Hematopoietic multipotent progenitor cell treated with erythropoietin and hydrocortisone succinate and interleukin-3 and kit ligand, for 17 days (in vitro differentiated cells): ENCODE measurements around the gene ABTB1.
"Not testable (repeated sequence)": the region's sequence is repeated elsewhere in the genome, so short reads cannot be mapped to it uniquely, and the experiment has no call there.

Experiments
- DNase-seq: peaks from one replicate; pipeline ENCODE4 v3.0.0-alpha.2; 2015; ENCODE audit warnings: low spot score

ABTB1 gene

DNA sequence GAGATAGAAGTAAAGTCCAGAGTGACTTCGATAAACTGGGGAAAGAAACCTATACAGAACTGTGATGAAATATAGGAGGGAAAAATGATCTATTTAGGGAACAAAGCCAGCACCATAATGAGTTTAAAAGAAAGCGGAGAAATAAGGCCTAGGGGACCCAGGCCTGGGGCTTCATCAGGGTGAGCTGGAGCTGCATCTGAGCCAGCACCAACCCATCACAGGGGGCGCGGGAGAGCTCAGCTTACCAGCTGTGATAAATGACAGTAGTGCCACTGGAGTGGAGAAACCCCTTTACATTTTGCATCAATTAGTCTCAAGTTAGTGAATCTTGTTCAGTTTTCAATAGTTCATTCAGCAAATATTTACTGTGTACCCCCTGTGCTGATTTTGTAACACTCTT lies 22.5 kb upstream of the ABTB1 start:
- no peak for DNase-seq

DNA sequence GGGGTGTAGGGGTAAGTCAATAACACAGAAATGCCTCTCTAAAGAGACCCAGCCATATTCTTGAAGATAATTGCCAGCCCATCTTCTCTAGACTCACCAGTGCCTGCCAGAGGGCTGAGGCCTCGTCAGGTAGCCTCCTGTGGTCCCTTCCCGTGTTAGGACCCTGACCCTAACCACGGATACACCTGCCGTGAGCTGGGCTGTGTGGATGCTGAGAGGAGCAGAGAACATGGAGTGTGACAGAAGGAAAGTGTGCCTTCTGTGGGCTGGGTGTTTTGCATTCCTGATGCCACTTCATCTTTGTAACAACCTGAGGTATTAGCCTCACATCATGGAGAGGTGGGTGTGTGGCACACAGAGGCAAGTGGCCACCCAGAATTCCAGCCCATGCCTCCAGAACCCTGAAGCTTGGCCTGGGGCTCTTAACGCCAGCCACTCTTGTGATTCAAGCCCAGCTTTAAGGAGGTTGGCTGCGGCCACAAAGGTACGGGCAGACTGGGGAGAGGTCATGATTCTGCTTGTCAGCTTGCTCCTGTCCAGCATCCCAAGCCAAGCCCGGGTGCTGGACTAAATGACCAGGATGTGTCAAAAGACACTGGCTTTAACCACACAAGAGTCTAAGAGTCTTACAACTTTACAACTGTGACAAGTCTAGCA lies 21.1 kb upstream of the ABTB1 start:
- DNase-seq: no peak

DNA sequence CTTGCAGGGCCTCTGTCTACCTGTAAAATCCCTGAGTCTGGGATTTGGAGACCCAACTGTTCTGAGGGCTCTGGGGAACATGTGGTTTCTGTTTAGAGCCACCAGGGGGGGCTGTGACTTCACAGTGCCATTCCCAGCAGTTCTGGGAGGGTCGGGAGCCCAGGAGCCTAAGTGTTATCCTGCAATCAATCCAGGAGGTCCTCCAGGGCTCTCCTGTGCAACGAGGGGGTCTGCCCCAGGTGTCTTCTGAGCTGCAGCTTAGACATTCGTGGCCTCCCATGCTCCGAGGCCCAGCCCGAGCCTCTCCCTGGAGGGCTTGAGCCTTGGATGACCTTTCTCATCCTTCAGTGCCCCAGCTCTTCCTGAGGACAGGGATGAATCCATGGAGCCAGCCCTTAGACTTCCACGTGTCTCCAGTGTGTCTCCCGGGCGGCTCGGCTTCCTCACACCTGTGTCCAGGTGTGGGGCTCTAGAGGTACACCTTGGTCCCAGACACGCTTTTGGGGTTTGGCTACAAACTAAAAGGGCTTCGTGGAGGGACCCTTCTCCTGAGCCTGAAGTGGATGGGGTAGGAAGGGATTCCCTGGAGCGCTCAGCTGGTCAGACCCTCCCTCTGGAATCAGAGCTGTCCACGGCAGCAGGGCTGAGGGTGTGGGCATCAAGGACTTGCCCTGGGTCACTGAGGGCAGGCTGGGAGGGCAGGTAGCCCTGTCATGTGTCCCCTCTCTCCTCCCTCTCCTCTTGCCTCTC lies 20.3 kb upstream of the ABTB1 start:
- peak; percentile 66 for DNase-seq

DNA sequence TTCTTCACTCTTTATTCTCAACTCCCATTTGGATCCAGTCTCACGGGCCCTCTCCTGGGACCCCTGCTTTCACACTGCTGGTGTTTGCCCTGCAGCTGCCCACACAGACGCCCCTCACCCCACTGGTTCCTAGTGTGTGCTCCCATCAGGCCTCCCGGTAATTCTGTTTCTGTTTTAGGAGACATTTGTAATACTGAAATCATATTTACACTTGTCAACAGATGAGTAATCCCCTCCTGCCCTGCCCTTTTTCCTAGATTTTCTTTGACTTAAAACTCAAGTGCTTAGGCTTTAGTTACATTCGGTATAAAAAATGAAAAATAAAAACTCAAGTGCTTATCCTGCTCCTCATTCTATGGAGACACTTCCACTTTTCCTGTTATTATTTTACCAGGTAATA lies 18.4 kb upstream of the ABTB1 start:
- DNase-seq: no peak

DNA sequence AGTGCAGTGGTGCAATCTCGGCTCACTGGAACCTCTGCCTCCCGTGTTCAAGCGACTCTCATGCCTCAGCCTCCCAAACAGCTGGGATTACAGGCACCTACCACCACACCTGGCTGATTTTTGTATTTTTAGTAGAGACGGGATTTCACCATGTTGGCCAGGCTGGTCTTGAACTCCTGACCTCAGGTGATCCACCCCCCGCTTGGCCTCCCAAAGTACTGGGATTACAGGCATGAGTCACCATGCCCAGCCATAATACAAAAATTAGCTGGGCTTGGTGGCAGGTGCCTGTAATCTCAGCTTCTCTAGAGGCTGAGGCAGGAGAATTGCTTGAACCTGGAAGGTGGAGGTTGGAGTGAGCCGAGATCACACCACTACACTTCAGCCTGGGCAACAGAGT lies 17.8 kb upstream of the ABTB1 start:
- not testable (repeated sequence) for DNase-seq

DNA sequence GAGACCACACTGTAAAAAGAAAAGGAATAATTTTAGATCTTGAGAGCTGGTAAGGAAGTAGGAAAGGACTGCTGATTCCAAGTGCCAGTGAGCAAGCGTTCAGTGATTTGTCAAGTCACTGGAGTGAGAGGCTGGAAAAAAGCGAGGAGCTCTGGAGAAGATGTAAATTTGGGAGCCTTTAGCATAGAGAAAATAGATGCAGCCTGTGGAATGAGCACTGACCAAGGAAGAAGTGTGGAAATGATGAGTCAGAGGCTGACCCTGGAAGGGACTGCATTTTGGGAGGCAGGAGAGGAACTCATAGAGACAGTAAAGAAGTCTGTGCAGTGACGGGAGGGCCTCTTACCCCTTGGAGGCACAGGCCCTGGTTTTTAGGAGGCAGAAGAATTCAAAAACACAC lies 17.1 kb upstream of the ABTB1 start:
- no peak for DNase-seq

DNA sequence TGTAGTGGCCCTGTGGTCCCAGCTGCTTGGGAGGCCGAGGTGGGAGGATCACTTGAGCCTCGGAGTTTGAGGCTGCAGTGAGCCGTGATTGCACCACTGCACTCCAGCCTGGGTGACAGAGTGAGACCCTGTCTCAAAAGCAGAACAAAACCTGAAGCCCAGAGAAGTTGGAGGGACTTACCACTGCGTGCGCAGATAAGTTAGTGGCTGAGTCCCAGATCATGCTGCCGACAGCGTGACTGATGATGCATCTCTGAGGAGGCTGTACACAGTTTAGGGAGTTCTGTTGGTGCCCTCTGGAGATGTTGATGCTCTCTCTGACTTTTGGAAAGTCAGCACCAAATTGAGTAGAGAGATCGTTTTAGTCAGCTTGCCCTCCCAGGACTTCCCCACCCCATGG lies 15.8 kb upstream of the ABTB1 start:
- DNase-seq: no peak

DNA sequence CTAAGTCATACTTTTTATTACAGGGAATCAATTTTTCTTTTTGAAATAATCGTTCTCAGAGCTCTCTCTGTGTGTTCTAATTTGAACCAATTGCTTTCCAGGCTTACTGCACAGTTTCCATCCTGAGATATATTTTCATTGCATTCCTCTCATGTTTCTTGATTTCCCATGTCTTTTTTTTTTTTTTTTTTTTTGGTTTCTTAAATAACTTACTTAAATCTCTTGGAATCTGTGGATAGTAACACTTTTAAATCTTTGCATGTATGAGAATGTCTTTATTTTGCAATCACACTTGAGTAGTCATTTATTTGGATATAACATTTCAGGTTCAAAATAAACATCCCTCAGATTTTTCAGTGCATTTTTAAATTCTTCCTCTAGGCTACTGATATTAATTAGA lies 14.5 kb upstream of the ABTB1 start:
- DNase-seq: no peak

DNA sequence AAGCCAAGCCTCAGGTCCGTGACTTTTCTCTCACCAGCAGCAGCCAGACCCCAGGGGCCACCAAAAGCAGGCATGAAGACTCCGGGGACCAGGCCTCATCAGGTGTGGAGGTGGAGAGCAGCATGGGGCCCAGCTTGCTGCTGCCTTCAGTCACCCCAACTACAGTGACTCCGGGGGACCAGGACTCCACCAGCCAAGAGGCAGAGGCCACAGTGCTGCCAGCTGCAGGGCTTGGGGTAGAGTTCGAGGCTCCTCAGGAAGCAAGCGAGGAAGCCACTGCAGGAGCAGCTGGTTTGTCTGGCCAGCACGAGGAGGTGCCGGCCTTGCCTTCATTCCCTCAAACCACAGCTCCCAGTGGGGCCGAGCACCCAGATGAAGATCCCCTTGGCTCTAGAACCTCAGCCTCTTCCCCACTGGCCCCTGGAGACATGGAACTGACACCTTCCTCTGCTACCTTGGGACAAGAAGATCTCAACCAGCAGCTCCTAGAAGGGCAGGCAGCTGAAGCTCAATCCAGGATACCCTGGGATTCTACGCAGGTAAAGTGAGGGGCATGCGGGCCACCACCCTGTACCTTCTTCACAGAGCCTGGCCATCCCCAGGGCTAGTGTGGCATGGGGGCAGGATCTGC lies 12.0 kb upstream of the ABTB1 start:
- no peak for DNase-seq

DNA sequence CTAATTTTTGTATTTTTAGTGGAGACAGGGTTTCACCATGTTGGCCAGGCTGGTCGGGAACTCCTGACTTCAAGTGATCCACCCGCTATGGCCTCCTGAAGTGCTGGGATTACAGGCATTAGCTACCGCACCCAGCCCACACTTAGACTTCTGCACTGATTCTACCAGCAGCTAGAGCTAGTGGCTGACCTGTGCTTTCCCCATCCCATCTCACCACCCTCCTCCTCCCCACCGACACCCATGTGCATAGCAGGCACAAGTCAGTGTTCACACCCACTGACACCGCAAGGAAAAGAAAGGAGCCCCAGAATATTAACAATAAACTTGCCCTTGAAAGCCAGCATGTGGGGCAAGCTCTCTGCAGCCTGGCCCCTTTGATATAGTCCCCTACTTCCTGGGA lies 11.2 kb upstream of the ABTB1 start:
- DNase-seq: no peak

DNA sequence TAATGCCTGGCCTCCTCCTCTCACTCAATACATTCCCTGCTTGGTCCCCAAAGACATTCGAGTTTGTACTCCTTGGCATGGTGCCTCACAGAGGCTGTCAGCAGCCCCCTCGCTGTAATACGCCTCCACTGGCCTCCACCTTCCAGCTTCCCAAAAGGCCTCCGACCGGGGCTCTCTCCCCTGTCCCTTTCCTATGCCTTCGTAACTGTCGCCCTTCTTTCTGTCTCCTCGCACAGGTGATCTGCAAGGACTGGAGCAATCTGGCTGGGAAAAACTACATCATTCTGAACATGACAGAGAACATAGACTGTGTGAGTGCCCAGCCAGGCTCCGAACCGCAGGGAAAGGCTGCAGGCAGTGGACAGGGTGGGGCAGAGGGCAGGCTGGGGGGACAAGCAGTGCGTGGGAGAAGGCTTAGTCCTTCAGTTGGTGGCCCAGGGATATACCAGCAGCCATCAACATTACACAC lies 10.7 kb upstream of the ABTB1 start:
- DNase-seq: no peak

DNA sequence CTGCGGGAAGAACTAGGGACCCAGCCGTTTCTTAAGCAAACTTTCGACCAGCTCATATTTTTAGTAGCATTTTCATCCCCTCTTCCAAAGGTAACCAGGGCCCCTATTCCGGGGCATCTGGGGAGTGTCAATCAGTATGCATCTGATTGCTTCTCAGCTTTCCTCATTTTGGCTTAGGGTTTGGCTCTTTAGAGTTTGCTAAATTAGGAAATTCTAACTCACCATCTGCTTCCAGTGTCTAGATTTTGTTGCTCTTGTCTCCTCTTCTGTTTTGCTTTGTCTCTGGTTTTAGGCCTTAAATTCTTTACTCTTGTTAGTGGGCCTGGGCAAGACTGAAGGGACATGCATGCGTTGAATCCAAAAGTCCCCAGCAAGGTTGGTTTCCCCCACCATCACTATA lies 9.6 kb upstream of the ABTB1 start:
- no peak for DNase-seq

DNA sequence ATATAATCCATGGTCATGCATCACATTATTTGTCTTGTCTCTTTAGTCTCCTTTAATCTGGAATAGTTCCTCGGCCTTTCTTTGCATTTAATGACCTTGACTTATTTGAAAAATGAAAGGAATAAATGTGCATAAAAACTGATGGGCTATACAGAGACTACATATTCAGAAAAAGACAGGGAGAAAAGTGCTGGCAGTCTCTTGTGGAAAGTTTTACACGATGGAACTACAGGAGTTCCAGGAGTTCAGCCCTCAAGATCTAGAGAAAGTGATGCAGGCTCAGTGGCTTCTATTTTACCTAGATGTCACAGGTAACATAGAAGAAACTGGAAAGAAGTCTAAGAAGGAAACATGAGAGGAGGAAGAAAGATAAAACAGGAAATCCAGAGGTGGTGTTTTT lies 7.6 kb upstream of the ABTB1 start:
- no peak for DNase-seq

DNA sequence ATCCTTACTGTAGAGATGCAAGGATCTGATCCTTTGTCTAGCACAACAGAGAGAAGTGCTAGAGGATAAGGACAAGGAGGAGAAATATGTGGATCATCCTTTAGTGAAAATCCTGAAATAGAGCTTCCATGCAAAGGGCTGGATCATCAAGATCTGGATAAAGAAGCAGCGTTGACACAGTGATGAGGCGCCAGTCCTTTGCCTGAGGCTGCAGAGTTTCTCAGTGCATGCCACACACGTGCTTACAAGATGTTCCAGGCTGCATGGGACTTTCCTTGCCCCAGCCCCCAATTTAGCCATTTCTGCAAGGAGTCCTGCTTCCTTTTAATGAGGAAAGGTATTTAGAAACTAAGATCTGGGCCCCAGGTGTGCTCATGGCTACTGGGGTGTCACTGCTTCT lies 7.2 kb upstream of the ABTB1 start:
- no peak for DNase-seq

DNA sequence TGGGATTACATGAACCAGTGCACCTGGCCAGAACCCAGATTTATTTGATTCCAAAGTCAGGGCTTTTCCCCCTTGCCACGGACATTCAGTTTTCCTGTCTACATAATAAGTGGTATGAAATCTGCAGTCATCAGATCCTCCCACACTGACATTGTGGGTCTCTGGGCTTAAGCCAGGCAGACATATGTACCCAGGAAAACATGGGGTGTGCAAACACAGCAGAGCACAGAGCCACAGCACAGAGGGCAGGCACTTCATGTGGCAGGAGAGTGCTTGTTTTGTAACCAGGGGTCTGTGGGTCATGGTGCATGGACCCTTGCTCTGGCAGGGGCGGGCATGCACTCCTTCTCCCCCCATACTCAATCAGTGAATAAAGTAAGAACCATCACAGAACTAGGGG lies 6.1 kb upstream of the ABTB1 start:
- DNase-seq: no peak

DNA sequence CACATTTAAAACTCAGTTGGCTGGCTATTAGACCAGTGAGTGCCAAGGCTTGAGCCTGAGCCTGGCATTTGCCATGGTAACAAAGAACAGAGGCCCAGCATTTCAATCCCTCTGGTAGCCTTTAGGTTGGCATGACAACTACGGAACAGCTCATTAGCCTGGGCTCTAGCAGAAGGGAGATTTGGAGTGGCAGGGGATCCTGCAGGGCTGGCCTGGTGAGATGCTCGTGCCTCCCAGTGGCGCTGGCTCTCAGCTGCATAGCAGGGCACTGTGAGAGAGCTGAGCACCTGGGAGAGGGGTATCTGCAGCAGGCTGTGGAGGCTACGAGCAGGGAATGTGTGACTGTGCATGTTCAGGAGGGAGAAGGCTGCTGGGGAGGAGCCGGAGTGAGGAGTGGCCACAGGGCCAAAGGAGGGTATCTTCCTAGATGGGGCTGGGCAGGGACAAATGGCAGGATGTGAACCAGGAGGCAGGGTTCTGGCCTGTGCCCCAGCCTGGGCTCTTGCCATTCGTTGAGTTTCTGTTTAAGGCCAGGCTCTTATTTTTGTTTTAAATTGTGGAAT lies 5.6 kb upstream of the ABTB1 start:
- DNase-seq: no peak

DNA sequence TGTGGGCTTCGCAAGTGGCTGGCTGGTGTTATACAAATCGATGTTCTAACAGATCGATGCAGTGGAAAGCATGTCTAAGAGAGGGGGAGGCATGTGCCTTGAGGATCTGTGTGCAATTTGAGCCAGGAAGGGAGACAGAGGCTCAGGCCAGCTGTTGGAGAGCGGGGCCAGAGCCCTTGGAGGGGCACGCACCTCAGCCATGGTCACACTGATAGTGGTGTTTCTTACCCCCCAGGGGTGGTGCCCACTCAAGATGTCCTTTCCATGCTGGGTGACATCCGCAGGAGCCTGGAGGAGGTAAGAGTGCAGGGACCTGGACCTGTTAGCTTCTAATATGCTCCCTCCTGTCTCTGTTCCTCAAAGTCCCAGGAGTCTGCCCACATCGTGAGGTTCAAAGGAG lies 3.8 kb upstream of the ABTB1 start:
- no peak for DNase-seq

DNA sequence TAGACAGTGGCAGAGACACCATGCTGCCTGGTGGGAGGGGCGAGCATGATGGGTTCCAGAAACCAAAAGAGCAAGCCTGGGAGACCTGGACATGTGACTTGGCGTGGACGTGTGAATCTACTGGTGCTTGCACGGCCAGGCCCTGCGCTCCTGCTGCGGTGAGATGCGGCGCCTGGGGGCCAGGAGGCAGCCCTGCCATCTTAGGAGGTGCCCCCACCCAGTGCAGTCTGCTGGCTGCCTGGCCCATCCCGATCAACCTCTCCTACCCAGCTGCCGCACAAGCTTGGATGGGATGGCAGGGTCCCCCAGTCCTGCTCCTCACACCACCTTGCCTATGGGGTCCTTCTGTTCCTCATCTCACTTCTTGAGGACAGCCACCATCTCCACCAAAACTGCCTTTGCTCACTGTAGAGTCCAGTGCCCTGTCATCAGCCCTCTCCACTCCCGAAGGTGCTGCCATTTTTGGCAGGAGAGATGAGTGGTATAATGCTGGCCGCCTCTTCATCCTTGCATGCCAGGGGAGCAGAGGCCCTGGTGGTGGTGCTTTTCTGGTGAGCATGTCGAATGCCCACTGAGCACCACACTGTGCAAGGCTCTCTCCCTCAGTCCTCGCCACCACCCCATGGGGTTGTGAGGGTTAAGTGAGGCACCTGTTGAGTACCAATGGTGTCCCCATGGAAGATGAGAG lies 3.1 kb upstream of the ABTB1 start:
- DNase-seq: no peak

DNA sequence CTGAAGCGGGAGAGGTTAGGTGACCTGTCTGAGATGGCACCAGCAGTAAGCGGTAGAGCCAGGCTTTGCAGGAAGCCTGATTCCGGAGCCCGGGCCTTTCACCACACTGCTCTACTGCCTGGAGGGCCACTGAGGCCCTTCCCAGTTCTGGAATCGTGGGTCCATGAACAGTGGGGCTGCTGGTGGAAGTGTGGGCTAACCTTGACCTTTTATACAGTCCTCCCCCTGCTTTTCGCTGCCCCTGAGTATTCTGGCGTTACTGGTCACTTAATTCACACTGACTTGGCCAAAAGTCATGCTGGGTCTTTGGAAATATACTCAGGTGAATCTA lies 2.6 kb upstream of the ABTB1 start:
- no peak for DNase-seq

DNA sequence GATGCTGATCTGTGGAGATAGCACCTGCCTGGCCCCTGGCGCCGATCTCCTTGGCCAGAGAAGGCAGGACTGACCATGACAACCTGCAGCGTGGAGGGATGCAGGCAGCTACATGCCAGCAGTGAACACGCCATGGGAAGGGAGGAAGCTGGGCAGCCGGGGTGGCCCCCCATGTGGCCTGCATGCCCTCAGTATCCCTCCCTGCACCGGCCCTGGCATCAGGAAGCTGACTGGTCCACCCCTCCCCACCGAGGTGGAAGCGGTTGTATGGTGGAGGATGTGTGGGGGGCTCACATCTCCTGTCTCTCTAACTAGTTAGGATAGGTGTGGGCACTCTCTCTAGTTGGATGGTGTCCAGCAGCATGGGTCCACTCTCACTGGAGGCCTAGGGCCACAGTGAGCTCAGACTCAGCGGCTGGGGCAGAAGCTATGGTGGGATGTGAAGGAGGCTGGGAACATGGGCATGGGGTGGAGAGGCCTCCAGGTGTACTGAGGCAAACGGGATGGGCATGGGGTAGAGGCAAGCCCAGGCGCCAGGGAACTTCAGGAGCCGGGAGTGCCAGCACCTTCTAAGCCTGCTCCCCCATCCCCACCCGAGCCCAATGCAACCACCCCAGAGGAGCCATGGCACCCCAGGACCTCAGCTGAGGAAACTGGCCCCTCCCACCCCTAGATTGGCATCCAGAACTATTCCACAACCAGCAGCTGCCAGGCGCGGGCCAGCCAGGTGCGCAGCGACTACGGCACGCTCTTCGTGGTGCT lies 1.8 kb upstream of the ABTB1 start:
- no peak for DNase-seq

DNA sequence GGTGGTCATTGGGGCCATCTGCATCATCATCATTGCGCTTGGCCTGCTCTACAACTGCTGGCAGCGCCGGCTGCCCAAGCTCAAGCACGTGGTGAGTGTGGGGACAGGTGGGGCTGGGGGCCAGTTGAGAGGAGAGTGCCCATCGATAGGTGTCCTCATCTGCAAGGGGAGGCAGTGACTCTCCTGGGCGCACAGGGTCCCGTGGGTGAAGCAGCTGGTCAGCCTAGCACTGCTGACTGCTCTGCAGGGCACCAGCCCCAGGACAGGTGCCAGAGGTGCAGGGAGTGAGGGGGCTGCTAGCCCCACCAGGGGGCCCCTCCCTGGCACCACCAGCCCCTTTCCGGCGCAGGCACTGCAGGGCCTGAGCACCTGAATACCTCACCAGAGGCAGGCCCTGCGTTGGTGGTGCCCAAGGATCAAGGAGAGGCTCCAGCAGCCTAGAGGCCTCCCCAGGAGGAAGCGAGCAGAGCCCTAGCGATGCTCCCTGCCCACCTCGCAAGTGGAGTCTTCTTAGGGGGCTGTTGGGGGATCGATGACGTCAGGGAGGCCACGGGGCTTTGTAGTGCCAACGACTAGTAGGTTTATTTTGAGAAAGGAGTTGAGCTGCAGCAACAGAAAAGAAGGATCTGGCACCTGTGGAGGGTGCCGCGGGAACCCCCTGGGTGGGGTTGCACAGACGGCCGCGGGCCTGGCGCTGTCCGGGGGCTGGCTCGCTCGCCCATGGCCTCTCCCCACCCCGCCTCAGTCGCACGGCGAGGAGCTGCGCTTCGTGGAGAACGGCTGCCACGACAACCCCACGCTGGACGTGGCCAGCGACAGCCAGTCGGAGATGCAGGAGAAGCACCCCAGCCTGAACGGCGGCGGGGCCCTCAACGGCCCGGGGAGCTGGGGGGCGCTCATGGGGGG lies 976 bp upstream of the ABTB1 start:
- DNase-seq: no peak
